Erythroblast (primary cell): Measurements from ENCODE around the gene MRC1.

ENCODE experiments used
- GATA1 ChIP-seq: IDR thresholded peaks from 2 replicates; pipeline ENCODE4 v1.6.1; 2011; ENCODE audit warnings: low read depth, mild to moderate bottlenecking, control low read depth, low read length, moderate library complexity
- POLR2A ChIP-seq: IDR thresholded peaks from 2 replicates; pipeline ENCODE4 v1.6.1; 2011; ENCODE audit warnings: mild to moderate bottlenecking, low read length

GRCh38 chr10:17790651-17791050 lies 18.5 kb upstream of the MRC1 start:
- TF ChIP-seq POLR2A (no peak), GATA1 (no peak)
